Fibroblast of upper back skin (primary cell): ENCODE measurements around the gene IFT122.
"Not testable (repeated sequence)": the region's sequence is repeated elsewhere in the genome, so short reads cannot be mapped to it uniquely, and the experiment has no call there.

Source experiments
- DNase-seq: peaks from one replicate; pipeline ENCODE4 v3.0.0-alpha.2; 2013

Gene IFT122

DNA sequence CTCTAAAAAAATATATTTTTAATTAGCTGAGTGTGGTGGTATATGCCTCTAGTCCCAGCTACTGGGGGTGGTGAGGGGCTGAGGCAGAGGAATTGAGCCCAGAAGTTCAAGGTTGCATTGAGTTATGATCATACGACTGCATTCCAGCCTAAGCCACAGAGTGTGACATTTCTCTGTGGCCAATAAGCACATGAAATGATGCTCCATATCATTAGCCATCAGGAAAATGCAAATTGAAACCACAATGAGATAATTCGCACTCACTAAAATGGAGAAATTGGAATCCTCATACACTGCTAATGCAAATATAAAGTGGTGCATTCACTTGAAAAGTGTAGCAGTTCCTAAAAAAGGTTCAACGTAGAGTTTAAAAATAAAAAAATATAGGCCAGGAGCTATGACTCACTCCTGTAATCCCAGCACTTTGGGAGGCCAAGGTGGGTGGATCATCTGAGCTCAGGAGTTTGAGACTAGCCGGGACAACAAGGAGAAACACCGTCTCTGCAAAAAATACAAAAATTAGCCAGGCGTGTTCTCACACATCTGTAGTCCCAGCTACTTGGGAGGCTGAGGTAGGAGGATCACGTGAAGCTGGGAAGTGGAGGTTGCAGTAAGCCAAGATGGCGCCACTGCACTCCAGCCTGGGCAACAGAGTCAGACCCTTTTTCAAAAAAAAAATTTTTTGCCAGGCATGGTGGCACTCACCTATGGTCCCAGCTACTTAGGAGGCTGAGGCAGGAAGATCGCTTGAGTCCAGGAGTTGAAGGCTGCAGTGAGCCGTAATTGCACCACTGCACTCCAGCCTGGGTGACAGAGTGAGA is 35.2 kb downstream of the IFT122 start:
- peak; percentile 28 for DNase-seq

DNA sequence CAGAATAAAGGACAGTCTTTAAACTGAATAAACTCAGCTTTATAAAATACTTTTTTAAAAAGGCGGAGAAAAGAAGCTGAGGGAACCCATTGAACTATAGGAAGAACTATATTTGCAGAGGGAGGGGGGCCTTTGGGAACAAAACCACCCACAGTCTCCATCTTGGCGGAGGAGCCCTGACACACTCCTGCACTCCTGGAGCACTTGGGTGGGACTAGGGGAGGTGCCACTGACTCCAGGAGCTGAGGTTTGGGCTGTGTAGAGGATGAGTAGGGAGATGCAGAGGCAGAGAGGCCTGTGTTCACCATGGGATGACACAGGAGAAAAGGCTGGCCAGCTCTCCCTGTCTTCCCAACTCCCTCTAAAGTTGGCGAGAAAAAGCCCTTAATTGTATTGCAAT is 35.8 kb downstream of the IFT122 start:
- no peak for DNase-seq

DNA sequence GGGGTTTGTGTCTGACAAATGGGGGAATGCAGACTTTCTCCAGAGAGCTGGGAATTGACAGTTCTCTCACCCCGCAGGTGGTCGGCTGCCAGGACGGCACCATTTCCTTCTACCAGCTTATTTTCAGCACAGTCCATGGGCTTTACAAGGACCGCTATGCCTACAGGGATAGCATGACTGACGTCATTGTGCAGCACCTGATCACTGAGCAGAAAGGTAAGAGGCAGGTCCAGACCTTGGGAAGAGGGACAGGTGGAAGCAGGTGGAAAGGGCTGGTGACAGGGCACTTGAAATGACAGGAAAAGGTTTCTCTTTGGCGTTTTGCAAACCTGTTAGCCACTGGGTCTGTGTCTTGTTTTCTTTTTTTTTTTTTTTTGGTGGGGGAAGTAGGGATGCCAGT is 36.6 kb downstream of the IFT122 start:
- no peak for DNase-seq

DNA sequence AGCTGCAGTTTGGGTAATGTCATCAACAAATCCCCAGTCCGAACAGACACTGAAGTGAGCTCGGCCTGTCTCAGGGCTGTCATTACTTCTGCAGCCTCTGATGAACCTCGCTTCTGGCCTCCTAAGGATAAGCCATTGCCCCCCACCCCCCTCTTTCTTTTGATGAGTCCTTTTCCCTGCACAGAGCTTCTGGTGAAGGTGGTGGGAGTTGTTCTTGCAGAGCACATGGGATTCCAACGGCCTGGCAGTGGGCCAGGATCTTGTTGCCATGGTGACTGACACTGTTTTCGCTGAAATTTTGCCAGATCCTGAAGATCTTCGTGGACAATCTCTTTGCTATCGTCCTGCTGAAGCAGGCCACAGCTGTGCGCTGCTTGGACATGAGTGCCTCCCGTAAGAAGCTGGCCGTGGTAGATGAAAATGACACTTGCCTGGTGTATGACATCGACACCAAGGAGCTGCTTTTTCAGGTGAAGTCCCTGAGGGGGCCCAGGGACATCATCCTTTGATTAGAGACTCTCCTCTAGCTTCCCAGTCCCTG is 41.3 kb downstream of the IFT122 start:
- peak; percentile 9 for DNase-seq

DNA sequence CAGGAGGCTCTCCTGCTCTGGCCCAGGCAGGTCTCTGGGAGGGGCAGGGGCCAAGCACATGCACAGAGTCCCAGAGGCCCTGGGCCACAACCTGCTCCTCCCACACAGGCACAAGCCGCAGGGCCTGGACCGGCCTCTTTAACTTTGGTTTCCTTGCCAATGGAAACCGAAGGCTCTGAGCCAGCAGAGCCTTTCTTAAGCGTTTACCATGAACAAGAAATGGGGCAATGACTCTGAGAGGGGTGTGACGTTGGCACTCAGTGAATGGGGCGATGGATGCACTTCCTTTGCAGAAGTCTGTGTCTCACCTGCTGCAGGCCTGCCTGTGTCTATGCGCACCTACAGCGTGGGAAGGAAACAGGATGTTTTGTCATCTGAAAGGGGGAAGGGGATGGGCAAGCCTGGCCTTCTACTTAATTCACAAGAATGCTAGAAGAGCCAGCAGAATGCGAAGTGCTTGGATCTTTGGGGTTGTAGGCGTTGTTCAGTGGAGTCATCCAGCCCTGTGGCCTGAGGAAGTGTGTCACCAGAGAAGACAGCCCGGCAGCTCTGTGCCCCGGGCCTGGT is 41.8 kb downstream of the IFT122 start:
- no peak for DNase-seq

DNA sequence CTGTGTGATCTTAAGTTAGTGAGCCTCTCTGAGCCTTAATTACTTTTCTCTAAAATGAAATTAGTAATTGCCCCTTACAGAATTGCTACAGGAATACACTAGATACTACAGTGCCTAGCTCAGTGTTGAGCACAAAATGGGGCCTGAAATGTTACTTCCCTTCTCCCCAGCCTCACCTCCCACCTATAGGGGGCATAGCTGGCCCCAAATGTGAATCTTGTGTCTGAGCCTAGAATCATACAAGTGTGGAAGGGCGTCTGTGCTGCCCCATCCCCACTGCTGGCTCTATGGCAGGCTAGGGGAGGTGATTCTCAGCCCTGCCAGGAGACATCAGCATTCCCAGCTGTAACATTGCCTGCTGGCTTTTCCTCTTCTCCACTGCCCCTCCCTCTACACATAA is 42.7 kb downstream of the IFT122 start:
- no peak for DNase-seq

DNA sequence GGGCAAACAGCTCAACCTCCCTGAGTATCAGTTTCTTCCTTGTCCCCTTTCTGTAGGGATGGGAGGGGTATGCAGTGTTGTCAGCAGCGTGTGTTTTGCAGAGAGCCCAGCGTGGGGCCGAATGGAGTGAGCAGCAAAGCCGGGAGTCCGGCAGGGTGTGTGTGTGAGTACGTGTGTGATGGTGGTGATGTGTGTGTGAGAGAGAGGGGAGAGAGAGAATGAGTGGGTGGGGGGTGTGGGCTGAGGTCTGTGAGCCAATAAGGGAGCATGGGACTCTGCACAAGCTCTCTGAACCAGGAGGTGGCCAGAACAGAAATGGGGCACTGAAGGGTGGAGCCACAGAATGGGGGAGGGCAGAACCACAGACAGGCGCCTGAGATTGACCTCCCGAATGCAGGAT is 43.8 kb downstream of the IFT122 start:
- no peak for DNase-seq

DNA sequence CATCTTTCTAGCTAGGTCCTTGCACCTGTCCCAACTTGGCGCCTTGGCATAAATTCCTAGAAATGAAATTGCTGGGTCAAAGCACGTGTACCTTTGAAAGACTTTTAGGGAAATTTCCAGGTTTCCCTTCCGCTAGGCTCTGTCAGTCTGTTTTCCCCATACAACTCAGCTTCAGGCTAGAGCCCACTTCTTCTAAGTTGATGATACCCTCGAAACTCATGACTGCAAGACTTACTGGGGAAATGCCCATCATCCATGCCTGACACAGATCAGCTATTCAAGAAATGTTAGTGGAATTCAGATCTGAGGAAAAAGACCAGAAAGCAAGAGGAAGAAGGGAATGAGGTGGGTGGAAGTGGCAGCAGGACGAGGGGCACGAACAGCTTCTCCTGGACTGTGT is 45.1 kb downstream of the IFT122 start:
- DNase-seq: not testable (repeated sequence)

DNA sequence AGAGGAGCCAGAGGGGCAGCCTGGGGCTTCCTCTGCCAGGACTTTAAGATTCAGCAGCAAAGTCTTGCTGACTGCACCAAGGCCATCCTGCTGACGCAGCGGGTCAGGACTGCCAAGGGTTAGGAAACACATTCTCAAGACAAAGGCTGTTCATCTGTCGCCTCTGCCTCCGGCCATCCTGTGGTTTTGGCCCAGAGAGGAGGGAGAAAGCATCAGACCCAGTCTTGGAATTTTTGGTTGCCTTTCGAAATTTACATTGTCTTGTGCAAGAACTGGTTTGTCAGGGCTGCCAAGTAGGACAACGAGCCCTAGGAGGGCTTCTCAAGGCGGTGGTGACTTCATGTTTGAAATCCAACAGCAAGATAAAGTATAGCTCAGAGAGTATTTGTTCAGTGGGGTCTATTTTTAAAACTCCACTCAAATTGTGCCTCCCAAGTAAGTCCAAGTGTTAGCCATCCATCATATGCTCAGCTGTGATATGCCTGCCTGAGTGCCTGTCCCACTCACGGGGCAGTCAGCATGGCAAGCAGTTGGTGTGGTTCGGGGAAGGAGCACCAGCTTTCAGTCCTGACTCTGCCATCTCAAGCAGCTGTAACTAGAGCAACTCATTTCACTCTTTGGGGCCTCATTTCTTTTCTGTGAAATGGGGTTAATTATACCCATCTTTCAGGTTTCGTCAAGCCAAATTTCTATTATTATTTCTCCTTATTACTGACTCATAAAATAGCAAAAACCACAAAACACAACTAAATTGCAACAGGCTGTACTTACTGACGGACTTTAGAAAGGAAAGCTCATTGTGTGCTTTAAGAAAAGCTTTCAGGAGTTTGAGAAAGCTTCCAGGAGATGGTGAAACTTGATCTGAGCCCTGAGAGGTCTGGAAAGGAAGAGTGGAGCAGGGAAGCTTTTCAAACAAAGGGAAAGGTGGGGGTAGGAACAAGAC is 46.0 kb downstream of the IFT122 start:
- DNase-seq: peak; percentile 91

DNA sequence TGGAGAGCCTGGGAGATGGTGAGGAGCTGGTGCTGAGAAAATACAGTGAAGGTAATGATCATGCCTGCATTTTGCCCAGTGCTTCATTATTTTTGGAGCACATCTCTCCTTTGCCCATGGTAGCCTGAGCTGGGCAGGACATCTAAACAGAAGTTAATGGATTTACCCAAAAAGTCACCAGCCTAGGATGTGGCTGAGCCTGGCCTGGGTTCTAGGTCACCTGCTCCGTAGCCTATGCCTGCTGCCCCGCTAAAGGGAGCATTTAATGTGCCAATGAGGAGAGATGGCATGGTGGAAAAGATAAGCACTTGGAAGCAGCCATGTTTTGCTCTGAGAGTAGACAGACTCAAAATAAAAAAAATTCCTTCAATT is 46.6 kb downstream of the IFT122 start:
- DNase-seq: no peak

DNA sequence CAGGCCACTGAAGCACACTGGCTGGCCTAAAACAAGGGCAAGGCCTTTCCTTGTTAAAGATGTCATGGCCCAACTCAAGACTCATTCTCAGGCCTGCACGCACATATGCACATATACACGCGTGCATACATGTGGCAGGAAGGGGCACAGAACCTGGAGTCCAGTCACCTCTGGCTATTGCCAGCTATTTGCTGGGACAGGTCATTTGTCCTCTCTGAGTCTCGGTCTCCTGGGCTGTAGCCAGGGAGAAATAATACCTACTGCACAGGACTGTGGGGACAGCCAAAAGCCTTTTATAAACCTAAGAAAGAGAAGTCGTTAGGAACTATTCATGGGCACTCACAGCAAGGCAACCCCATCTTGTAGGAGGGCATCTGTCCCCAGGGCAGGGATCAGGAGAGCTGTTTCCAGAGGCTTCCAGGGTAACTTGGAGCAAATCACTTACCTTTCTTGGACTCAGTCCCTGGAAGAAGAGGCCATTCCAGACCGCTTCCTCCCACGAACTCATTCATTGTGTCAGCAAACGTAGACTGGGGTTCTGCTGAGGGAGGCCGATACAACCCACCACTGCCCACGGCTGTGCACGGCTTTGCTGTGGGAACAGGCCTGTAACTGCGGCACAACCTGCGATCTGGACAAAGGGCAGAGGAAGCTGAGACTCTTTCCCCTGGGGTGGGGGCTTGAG is 47.3 kb downstream of the IFT122 start:
- DNase-seq: no peak

DNA sequence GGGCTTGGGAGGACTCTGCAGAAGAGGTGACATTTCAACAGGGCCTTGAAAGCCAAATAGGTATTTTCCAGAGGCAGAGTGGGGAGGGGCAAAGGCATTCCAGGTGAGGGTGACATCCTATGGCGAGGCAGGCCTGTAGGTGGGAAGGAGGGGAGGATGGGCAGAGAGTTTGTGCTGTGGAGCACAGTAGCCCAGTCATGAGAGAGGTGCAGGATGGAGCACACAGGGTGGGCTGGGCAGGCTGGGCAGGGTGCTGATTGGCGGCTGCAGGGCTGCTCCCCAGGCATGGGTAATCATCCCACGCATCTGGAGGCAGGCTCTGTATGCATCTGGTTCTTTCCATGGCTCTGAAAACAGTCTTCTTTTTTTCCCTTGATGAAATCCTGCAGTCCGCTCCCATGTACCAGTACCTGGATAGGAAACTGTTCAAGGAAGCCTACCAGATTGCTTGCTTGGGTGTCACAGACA is 47.9 kb downstream of the IFT122 start:
- DNase-seq: not testable (repeated sequence)

DNA sequence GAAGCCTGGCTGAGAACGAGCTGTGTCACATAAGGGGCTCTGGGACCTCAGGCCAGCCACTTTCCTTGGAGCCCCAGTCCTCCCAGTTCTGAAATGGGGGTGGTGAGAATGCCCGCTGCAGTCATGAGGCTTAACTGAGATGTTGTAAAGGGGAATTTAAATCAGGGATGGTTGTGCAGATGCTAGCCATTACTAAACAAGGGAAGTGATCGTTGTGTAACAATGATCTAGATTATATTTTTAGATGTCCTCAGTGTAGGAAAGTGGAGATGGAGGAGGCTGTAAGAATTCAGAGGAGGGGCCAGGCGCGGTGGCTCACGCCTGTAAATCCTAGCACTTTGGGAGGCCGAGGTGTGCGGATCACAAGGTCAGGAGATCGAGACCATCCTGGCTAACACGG is 49.2 kb downstream of the IFT122 start:
- not testable (repeated sequence) for DNase-seq

DNA sequence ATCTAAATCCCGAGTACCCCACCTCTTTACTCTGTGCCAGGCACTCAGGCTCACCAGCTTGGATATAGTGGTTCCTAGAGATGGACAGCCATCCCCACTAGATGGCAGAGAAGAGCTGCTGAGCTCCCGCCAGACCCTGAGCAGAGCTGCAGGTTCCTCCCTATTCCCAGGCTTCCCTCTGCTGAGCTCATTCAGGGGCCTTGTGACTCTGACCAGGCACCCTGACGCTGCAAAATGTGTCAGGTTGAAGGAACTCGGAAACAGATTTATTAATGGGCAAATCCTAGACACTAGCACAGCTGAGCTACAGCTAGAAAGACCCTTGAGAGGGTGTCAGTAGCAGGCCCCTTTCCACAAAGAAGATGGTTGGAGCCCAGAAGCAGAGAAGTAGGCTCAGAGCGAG is 50.2 kb downstream of the IFT122 start:
- DNase-seq: peak; percentile 86

DNA sequence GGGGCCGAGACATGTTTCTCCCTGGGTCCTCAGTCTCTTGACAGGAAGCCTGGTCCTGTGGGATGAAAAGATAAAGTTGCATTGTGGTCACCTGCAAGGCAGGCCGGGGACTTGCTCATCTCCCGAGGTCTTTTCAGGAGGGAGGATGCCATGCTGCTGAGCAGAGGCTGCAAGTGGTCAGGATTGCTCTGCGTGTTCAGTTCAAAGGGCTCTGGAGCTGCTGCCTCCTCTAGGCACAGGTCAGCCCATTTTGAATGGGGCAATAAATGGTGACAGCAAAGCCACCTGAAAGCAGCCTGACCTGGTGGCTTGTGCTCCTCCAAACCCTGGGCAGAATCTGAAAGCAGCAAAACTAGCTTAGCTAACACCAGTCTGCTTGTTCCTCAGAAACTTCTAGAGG is 51.1 kb downstream of the IFT122 start:
- not testable (repeated sequence) for DNase-seq

DNA sequence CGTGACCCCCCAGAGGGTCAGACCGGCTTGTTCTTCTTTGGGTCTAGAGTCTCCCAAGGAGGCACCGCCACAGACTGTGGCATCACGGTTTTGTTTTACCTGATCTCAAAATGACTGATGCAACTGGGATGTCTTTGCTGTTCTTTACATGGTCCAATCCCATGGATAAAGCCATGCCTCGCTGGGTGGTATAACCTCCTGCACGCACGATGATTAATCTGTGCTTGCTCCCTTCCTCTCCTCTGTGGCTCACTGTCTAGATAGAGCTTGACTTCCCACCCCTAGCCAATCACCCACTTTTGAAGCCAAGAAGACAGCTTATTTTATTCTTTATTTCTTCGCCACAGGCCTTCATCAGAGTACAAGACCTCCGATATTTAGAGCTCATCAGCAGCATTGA is 51.8 kb downstream of the IFT122 start:
- no peak for DNase-seq

DNA sequence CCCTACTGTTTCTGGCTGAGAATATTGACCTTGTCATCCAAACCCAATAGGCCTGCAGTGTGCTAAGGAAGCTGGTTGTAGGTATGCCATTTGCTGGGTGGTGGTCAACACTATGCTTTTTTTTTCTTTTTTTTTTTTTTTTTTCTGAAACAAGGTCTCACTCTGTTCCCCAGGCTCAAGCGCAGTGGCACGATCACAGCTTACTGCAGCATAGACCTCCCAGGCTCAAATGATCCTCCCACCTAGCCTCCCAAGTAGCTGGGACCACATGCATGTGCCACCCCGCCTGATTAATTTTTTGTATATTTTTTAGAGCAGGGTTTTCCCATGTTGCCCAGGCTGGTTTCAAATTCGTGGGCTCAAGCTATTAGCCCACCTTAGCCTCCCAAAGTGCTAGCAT is 52.7 kb downstream of the IFT122 start:
- DNase-seq: no peak

DNA sequence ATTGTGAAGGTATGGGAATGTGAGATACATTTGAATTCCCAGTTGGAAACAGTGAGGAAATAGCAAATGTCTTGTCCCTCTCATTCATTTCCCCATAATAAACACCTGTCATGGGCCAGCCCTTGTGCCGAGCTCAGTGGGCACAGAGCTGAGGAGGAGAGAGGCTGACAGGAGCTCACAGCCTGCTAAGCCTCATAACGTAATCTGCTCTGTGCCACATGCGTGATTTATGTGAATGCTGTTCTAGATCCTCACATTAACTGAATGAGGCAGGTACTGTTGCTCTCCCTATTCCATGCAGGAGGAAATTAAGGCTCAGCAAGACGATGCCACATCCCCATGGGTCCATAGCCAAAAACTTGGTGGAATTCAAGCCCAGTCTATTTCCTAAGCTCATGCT is 53.2 kb downstream of the IFT122 start:
- DNase-seq: no peak

DNA sequence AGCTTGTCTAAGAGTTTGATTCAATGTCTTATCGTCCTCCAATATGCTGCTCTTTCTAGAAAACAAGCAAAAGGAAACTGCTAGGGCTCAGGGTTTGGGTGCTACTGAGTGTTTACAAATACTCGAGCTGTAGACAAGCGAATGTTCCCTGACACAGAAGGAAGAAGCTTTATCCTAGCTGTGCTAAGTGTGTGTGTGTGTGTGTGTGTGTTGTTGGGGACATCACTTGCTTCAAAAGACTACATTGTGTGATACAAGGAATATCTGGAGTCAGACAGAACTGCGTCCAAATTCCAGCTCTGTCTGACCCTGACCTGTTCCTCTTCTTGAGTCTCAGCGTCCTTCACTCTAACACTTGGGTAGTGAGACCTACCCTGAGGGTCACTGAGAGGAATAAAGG is 54.5 kb downstream of the IFT122 start:
- not testable (repeated sequence) for DNase-seq

DNA sequence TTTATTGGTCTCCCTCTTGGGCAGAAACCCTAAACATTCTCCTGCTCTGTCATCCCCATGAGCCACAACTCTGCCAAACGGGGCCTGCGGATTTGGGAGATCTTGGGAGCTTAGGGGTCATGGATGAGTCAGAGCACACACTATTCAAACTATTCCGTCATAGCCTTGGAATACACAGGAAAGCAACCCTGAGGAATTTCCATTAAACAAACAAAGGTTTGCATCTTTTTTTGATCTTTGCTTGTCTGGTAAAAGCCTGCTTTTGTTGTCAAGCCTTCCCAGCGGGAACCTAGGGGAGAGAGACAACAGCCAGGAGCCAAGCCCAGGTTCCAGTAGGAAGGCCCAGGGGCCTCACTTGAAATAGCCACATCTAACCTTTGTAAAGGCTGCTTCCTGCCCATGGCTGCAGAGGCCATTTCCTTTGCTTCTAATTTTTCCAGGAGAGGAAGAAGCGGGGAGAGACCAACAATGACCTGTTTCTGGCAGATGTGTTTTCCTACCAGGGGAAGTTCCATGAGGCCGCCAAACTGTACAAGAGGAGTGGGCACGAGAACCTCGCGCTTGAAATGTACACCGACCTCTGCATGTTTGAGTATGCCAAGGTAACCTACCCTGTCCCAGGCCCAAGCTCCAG is 55.1 kb downstream of the IFT122 start:
- peak; percentile 68 for DNase-seq

DNA sequence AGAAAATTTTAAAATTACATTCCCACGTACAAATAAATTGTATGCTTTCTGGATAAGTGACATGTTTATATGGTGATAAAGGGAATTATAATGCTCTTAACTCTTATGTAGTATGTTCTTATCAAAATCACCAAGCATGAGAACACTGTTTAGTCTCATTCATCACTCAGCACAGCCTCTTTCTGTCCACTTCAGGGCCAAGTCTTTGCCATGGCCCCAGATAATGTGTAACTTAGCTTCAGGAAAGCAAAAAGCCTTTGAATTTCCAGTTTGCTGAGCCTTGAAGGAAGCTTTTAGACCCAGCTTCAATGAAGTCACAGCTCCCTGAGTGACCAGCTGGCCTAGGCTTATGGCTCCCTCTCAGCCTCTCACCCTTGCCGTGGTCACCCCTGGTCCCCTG is 57.9 kb downstream of the IFT122 start:
- not testable (repeated sequence) for DNase-seq
